ENCODE results near the gene WNK1.
"Not testable (repeated sequence)": the region's sequence is repeated elsewhere in the genome, so short reads cannot be mapped to it uniquely, and the experiment has no call there.

WNK1 gene

DNA sequence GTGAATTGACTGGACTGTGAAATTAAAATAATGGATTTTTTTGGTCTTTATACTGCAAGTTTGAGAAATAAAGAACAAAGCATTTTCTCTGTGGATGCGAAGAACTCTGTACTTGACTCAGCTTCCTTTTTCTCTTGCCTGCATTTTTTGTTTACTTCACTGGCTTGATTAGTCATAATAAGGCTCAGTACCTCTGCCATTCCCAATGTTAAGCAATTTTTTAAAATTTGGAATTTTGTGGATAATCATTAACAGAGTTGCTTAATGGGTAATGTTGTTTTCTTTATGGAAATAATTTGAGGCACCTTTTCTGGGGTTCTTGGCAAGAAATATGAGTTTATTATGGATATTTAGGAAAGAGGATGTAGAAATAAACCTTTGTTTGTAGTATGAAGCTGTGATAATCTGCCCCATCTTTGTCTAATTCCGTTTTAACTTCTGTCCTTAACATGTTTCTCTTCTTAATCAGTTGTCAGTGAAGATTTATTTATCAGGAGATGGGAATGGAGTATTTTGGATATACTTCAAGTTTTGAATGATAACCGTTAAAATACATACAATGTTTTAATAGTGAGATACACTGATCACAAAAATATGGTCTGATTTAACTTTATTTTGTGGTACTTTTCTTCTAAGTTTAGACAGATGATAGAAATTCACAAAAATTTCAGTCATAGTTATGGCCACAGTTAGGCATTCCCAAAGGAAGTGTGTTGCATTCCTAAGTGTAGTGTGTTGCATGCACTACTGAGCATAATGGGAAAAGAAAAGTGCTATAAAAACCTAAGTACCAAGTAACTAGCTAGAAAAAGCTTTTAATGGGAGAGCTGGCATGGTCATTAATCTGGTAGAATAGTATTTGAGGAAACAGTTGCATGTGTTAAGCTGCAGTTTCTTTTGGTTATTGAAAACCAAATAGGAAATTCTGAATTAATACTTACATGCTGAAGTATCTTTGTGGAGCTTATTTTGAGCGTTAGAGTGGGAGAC is 27.7 kb downstream of the WNK1 start:
- no peak for DNase-seq (ENCODE audit: low spot score)

DNA sequence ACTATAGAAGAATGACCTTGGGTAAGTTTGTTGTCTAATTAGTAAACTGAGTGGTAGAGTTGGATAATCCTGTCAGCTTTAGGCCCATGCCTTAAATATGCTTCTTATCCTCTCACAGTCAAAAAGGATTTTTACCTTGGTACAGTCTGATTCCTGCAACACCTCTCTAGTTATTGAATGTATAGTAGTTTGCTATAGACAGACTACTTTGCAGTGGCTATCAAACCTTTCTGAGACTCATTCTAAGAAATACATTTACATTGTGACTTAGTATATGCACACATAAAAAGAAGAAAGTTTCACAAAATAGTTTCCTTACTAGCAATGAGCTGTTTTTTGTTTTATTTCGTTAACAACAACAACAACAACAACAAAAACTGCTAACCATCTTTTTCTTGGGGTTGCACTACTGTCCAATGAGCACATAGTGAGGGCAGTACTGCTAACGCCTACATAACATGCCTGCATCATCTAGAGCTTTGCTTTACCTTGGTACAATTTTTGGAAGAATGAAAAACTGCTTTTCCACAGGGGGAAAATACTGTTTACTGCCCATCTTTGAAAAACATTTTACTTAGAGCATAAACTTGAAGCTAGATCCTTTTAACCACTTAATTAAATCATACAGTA is 28.5 kb downstream of the WNK1 start:
- DNase-seq (ENCODE audit: low spot score), result no peak

DNA sequence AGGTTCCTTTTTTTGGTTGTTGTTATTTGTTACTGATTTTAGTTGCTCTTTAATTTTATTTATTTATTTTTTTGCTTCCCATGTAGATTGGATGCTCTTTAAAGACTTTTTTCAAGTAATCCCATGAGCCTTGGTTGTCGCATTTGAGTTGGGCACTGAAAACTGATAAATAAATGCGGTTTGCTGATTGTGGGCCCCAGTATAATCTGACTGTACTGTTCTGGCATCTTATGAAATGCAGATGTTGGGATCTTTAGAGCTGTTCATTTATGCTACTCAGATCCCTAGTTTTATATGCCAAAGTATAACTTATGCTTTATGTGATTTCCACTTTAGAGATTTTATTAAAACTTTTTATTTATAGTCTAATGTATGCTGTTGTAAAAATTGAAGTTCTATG is 33.3 kb downstream of the WNK1 start:
- DNase-seq (ENCODE audit: low spot score), result no peak

DNA sequence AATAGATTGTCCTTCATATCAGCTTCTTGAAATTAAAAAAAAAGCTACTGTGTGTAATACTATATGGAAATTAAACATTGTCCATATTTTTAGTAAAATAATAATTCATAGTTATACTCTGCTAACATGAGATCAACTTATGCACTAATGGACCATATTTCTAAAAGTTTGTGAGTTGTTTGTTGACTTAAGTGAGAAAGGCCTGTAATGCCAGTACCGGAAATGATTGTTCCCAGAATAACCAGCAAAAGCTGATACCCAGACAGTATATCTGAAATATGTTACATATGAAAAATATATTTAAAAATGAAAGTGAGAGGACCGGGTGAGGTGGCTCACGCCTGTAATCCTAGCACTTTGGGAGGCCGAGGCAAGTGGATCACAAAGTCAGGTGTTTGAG is 35.9 kb downstream of the WNK1 start:
- DNase-seq (ENCODE audit: low spot score), result no peak

DNA sequence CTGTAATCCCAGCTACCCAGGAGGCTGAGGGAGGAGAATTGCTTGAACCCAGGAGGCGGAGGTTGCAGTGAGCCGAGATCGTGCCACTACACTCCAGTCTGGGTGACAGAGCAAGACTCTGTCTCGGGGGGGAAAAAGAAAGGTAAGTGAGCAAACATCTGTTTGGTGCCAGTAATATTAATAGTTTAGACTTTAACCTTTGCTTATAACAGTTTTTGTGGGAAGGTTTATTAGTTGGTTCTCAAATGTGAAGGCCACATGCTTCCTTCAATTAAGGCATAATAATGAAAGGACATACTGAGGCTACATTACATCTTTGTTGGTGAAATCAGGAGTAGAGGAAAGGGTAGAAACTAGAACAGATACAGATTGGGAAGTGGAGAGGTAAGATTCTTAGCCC is 36.4 kb downstream of the WNK1 start:
- DNase-seq (ENCODE audit: low spot score), result not testable (repeated sequence)

DNA sequence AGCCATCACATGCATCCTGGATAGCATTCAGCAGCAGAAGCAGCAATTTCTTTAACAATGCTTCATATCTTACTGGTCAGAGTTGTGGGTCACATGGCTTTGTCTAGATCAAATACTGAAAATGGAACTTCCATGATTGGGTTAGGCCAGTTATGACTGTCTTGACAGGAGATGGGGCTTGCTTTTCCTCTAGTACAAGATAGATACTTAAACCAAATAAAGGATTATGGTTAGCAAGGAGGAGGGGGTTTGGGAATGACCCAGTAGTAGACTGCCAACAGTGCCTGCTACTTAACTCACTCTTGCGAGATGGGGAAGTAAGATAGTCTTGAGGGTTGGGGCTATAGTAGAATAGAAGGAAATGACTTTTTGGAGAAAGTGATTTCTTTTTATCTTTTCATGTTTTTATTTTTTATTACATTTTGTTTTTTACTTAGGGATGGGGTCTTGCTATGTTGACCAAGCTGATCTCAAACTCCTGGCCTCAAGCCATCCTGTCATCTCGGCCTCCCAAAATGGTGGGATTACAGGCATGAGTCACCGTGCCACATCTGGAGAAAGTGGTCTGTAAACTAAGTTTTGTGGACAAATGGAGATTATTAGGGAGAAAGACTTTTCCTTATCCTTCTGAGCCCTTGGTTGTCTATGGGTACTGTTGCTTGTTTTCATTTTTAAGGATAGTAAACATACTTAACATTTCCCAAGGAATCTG is 37.6 kb downstream of the WNK1 start:
- DNase-seq (ENCODE audit: low spot score), result no peak

DNA sequence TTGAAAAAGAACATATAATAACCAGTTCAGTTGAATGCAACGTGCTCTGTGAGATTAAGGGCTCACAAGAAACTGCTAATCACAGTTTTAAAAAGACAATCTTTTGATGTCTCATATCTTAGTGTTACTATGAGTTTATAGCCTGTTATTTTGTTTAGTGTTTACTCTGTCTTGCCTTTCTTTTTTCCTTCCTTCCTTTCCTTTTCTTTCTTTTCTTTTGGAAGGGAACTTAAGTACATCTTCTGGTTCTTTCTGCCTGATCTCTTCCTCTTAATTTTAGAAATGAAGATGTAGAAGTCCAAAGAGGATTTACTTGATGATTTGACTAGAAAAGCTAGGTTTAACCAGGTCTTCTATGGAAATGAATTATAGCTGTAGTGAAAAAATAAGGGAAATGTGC is 38.2 kb downstream of the WNK1 start:
- DNase-seq (ENCODE audit: low spot score), result no peak

DNA sequence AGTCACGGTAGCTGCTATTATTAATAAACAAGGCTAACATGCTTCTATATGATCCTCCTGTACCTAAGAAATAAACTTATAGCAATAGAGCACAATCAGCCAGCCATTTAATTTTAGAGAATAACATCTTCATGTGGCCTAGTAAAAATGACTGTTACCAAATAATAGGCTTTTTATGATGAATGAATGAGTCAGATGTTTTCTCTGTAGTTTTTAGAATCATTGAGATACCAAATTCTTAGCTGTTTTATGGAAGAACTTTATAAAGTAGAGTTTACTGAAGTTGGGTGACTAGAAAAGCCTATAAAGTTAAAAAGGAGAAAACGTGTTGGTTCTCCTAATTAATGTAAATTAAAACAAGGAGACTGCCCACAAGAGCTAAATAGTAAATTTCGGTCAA is 40.7 kb downstream of the WNK1 start:
- DNase-seq (ENCODE audit: low spot score), result no peak

DNA sequence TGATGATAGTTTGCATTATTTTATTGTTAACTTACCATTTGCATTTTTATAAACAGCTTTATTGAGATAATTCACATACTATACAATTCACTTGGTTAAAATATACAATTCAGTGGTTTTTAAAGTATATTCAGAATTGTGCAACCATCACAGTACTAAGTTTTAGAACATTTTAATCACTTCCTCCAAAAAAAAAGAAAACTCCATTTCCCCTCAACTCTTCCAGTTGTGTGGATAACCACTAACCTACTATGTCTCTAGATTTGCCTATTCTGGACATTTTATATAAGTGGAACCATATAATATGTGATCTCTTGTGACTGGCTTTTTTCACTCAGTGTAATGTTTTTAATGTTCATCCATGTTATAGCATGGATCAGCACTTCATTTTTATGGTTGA is 41.3 kb downstream of the WNK1 start:
- DNase-seq (ENCODE audit: low spot score), result no peak

DNA sequence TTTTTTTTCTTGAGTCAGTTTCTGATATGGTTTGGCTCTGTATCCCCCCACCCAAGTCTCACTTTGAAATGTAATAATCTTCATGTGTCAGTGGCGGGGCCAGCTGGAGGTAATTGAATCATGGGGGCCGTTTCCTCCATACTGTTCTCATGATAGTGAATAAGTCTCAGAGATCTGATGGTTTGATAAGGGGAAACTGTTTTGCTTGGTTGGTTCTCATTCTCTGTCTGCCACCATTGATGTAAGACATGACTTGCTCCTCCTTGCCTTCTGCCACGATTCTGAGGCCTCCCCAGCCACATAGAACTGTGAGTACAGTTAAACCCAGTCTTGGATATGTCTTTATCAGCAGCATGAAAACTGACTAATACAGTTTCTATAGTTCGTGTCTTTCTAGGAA is 42.9 kb downstream of the WNK1 start:
- no peak for DNase-seq (ENCODE audit: low spot score)

DNA sequence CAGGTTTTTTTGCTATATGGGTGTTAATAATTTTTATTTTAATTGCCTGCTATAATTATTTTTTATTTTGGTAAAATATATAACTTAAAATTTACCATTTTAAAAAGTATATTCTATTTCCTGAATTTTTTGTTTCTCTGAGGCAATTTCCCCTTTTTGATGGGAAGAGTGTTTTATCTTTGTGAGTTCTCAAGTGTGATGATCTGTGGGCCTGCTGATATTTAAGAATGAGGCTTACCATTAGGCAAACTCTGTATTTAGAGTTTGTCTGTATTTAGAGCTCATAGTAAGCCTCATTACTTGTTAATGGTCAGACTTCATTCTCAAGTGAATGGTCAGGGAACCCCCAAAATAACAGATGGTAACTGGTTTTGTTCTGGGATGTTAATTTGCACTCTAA is 48.0 kb downstream of the WNK1 start:
- no peak for DNase-seq (ENCODE audit: low spot score)

DNA sequence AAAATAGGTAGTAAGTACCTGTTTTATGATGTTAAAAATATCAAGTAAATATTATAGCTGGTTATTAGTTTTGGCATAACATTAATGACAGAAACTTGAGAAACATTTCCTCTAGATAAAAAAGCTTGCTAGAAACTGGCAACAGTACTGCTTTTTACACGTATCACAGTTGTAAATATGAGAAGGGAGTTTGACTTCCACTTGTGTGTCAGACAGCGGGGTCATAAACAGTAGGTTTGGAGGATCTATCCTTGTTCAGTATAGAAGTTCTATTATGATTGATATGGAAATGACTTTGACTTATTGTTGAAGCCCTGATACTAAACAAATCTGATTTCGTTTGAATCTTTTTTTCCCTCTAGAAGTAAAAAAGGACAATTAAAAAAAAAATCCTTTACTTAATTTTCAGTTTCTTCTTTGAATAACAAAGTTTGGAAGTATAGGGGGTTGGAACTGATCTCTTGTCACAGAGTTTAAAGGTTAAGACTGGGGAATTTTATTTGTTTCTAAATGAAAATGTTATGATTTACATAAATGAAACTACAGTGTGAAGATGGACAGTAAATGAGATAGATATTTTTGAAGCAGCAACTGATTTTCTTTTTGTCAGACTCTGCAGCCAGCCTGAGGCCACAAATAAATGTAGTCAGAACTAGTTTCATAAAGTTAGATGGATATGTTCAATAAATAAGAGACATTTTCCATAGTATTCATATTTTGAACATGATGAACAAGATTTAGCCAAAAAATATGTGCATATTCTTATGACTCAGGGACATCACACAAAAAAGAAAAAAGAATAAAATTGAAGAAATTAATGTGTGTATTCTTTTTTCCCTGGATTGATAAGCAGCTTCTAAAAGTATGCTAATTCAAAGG is 50.1 kb downstream of the WNK1 start:
- DNase-seq (ENCODE audit: low spot score), result no peak

DNA sequence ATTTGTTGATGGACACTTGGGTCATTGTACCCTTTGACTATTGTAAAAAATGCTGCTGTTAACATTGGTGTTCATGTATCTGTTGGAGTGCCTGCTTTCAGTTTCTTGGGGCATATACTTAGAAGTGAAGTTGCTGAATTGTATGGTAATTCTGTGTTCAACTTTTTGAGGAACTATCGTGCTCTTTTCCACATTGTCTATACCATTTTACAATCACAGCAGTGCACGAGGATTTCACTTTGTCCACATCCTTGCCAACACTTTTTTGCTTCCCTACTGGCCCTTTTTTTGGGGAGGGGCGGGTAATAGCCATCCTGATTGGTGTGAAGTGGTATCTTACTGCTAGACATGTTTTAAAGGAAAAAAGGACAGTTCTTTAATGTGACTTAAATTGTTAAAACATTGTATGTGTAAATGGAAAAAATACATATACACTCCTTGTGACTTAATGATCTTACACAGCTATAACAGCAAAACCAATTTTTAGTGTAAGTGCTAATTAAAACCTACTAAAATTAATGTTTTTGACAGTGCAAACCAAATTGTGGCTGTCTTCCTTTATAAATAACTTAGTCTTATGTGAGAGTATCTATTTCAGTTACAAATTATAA is 52.7 kb downstream of the WNK1 start:
- DNase-seq (ENCODE audit: low spot score), result no peak

DNA sequence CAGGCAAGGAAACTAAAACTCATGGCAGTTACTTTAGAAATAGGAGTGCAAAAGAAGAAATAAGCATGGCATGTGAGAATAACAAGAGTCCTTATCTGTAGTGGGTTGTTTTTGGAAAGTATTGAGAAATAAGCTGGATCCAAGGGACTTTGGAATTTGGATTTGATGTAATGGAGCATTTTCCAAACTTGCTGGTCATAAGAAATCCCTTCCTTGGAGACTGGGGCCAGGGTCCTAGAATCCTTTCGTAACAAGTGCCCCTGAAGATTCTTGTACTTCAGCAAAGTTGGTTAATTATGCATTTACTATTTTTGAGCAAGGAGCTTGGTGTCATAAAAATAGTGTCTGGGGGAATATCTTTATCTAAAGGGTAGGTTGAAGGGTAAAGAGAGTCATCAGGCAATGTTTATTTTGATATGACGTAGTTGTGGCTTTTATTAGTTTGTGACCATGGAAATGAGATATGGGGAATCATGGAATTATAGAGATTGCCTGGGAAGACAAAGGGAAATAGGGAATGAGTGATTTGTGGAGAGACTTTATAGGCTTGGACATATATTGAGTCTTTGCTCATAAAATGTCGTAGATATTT is 53.9 kb downstream of the WNK1 start:
- peak; percentile 12 for DNase-seq (ENCODE audit: low spot score)

DNA sequence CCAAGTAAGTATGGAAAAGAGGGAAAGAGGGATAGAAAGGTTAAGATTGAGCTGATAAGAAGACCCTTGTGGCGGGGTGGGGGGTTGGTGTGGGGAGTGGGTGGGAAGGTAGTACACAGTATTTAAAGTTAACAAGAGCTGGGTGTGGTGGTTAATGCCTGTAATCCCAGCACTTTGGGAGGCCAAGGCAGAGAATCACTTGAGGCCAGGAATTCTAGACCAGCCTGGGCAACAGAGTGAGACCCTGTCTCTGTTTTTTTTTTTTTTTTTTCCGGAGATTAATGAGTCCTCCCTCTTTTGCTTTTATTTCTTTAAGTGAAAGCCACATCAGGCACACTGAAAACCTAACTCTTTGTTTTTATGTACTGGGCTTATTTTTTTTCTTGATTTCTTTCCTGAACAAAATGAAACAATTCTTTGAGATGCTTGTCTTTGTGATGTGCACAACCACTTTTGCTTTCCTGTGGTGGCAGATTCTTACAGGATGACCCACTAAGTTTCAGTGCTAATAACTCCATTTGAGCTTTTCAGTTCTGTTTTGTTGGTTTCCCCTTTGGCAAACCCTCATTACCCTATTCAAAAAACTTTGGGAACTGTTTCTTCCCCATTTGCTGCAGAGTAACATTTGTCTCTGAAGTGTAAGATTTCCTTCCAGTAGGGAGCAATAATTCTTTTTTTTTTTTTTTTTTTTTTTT is 54.8 kb downstream of the WNK1 start:
- DNase-seq (ENCODE audit: low spot score), result no peak

DNA sequence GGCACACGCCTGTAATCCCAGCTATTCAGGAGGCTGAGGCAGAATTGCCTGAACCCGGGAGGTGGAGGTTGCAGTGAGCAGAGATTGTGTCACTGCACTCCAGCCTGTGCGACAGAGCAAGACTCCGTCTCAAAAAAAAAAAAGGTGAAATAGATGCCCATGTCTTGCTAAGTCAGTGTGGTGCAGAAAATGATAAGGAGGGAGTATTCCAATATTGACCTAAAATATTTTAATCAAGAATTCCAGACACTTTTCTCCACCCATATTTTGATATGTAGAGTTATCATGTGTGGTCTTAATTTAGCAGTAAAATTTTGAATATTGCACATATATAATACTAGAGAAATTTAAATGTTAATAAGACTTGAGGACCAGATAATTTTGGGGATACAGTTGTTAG is 57.7 kb downstream of the WNK1 start:
- no peak for DNase-seq (ENCODE audit: low spot score)

DNA sequence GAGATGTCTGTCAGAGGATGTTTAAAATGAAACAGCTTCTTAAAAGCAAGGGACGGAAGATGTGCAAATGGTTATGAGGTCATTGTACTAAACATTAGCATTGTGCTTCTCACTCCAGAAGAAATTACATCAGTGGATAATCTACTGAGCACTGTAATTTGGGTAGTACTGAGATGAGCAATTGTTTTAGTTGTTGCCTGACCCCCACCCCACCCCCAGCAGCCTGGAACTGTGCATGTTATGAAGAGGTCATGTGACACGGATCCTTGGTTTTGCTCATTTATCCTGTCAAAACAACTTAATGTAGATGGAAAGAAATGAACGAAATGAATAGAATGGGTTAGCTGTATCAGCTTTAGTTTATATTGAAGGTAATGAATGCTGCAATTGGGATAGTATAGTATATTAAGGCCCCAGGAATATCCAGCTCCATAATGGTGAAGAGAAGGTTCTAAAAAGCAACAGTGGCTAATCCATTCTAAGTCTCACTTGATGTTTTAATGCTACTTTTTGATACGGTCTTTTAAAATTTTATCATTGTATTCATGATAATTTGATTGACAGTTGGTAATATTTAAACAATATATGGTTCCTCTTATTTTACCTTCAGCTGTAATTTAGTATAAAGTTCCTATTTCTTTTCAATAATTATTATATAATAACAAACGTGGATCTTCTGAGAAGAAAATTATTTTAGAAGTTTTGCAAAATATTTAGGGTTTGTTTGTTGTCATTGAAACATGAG is 58.5 kb downstream of the WNK1 start:
- DNase-seq (ENCODE audit: low spot score), result no peak

DNA sequence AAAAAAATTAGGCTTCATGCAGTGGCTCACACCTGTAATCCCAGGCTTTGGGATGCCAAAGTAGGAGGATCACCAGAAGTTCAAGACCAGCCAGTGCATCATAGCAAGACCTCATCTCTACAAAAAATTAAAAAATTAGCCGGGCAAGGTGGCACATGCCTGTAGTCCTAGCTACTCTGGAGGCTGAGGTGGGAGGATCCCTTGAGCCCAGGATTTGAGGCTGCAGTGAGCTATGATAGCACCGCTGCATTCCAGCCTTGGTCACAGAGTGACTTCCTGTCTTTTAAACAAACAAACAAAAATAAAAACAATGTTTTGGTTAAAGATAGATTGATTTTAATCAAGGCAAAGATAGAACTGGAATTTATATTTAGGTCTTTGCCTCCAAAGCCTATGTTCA is 60.6 kb downstream of the WNK1 start:
- no peak for DNase-seq (ENCODE audit: low spot score)

DNA sequence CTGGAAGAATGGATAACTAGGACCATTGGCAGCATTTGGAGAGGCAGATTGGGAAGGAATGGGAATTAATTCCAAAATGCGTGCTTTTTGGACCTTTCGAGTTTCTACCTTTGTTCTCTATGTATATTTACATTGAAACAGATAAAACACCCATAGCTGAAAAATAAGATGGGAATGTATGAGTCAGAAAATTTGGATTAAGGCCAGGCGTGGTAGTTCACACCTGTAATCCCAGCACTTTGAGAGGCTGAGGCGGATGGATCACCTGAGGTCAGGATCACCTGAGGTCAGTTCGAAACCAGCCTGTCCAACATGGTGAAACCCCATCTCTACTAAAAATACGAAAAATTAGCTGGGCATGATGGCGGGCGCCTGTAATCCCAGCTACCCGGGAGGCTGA is 65.1 kb downstream of the WNK1 start:
- not testable (repeated sequence) for DNase-seq (ENCODE audit: low spot score)
